ENCODE data around the gene ZNF428. TPM values are rescaled to one million over a fixed set of nuclear protein-coding genes. Genes with fewer than 3 reads are reported as not detected.

ZNF428 gene
- polyA plus RNA-seq, 1 of the 3 experiments (the other 2 are of a cell fraction): 79.5 TPM

GRCh38 chr19:43662487-43662886, 43.1 kb upstream of the ZNF428 start:
- 99% methylated on average over 6 of the region's 6 CpGs for WGBS (ENCODE audit: low lambda C conversion rate)
- CTCF ChIA-PET: interaction anchor here (0.7 to 1.4 kb wide), 3 partner anchors 10 to 108 kb away, joined by 3 to 7 read pairs (median 6); no protein-coding TSS in a partner anchor
- Histone ChIP-seq H3K4me2 (no peak overlapping the region), H3K27me3 (ENCODE audit: insufficient read depth) (no peaks in the 10 kb centered on the region), H2AFZ (ENCODE audit: low read depth) (no peak overlapping the region), H3K36me3 (replicated peaks in 1 of 2; ENCODE audit: control insufficient read depth in 1 of 2, insufficient read depth in 2 of 2, low read length in 1 of 2) (peaks cover 4 to 71% of the 10 kb centered on the region in 2 experiments), H3K4me1 (ENCODE audit: control insufficient read depth in 1 of 2, insufficient read depth in 2 of 2, low read depth in 1 of 2, low read length in 1 of 2) (peaks cover 0 to 3% of the 10 kb centered on the region in 2 experiments; a peak in 1 of 4 replicates), H3K9me2 (no peaks in the 10 kb centered on the region), H3F3A (replicated peaks; ENCODE audit: insufficient read depth) (peaks cover 4% of the 10 kb centered on the region), H3K79me2 (ENCODE audit: insufficient read depth) (peaks cover 51% of the 10 kb centered on the region), H4K20me1 (ENCODE audit: insufficient read depth) (peaks cover 16% of the 10 kb centered on the region), H3K4me3 (ENCODE audit: low read depth in 2 of 2, low read length in 1 of 2) (no peak overlapping the region), H3K27ac (ENCODE audit: low read depth in 2 of 2, low read length in 1 of 2) (no peak overlapping the region), H3K9me3 (no peaks in the 10 kb centered on the region), H3K9ac (no peak overlapping the region)
- DNase-seq: peak; percentile 36
- TF ChIP-seq SMC3 (IDR thresholded peaks at IDR 0.05; ENCODE audit: low read depth, low read length): 0 out of 2 replicates have a peak, but pooled peaks have one; percentile 8
- peak; percentile 52 for TF ChIP-seq CTCF (IDR thresholded peaks at IDR 0.05)
- peak; percentile 26; the same call in 1 of the 2 replicates for TF ChIP-seq RAD21 (IDR thresholded peaks at IDR 0.05; ENCODE audit: low read length)
- no peak for TF ChIP-seq EZH2phosphoT487 (IDR thresholded peaks at IDR 0.05; ENCODE audit: borderline replicate concordance, low read depth)
- POLR2A ChIA-PET: no interaction called here

GRCh38 chr19:43660971-43661360, 41.5 kb upstream of the ZNF428 start:
- H2AFZ ChIP-seq (ENCODE audit: low read depth): no peak overlapping the region
- H4K20me1 ChIP-seq (ENCODE audit: insufficient read depth): 0 out of 2 replicates have a peak, but pooled peaks cover 10% of the 10 kb centered on the region
- peaks cover 4 to 69% of the 10 kb centered on the region in 2 experiments for H3K36me3 ChIP-seq (replicated peaks in 1 of 2; ENCODE audit: control insufficient read depth in 1 of 2, insufficient read depth in 2 of 2, low read length in 1 of 2)
- H3K4me2 ChIP-seq: no peak overlapping the region
- ChIA-PET CTCF (interaction anchor here (1.1 kb wide), 1 partner anchor 106 kb away, joined by 3 read pairs; no protein-coding TSS in a partner anchor), POLR2A (interaction anchor here (0.6 kb wide), 1 partner anchor 132 kb away, joined by 3 read pairs; no protein-coding TSS in a partner anchor)
- H3K4me1 ChIP-seq (ENCODE audit: control insufficient read depth in 1 of 2, insufficient read depth in 2 of 2, low read depth in 1 of 2, low read length in 1 of 2): no peaks in the 10 kb centered on the region
- no peak overlapping the region for H3K9ac ChIP-seq
- 98% methylated on average over 6 of the region's 6 CpGs for WGBS (ENCODE audit: low lambda C conversion rate)
- H3F3A ChIP-seq (replicated peaks; ENCODE audit: insufficient read depth): peaks cover 4% of the 10 kb centered on the region
- TF ChIP-seq FOSL2 (IDR thresholded peaks at IDR 0.05; ENCODE audit: borderline replicate concordance, low read depth) (no peak), POLR2AphosphoS5 (IDR thresholded peaks at IDR 0.05; ENCODE audit: low read depth, low read length) (no peak), TEAD4 (IDR thresholded peaks at IDR 0.05; ENCODE audit: borderline replicate concordance, insufficient read depth) (no peak), TAF1 (IDR thresholded peaks at IDR 0.05; ENCODE audit: borderline replicate concordance, low read depth, low read length) (no peak), USF2 (IDR thresholded peaks at IDR 0.05; ENCODE audit: borderline replicate concordance, low read depth, low read length) (no peak), FOXM1 (IDR thresholded peaks at IDR 0.05; ENCODE audit: low read depth) (no peak), ZBTB33 (IDR thresholded peaks at IDR 0.05; ENCODE audit: borderline replicate concordance, low read depth) (no peak)
- H3K9me3 ChIP-seq: no peaks in the 10 kb centered on the region
- H3K9me2 ChIP-seq: no peaks in the 10 kb centered on the region
- peaks cover 42% of the 10 kb centered on the region for H3K79me2 ChIP-seq (ENCODE audit: insufficient read depth)
- no peak overlapping the region for H3K27ac ChIP-seq (ENCODE audit: low read depth in 2 of 2, low read length in 1 of 2)
- H3K4me3 ChIP-seq (ENCODE audit: low read depth in 2 of 2, low read length in 1 of 2): no peak overlapping the region
- H3K27me3 ChIP-seq (ENCODE audit: insufficient read depth): no peaks in the 10 kb centered on the region
- no peak for DNase-seq
